Stimulated activated CD4-positive, alpha-beta T cell treated with anti-CD3 and anti-CD28 coated beads, Interleukin-12 subunit alpha, Interleukin-12 subunit beta, amount 100 ng/mL, for 24 hours (primary cell): ENCODE data around the gene PTPRT.

Experiments used
- DNase-seq, 2 experiments: peaks; one replicate each; pipeline ENCODE4 v3.0.0-alpha.2; 2020; ENCODE audit warnings: low read depth in 2 of 2

The PTPRT gene

GRCh38 chr20:42125426-42125825, 1064.3 kb downstream of the PTPRT start:
- no peak for DNase-seq

- no peak for DNase-seq
These were observed 1065.7 kb downstream of the PTPRT start for GRCh38 chr20:42123981-42124473.

GRCh38 chr20:42118409-42119125, 1071.1 kb downstream of the PTPRT start:
- no peak for DNase-seq

- no peak for DNase-seq
These were observed 1071.7 kb downstream of the PTPRT start for GRCh38 chr20:42118001-42118400.

DNA sequence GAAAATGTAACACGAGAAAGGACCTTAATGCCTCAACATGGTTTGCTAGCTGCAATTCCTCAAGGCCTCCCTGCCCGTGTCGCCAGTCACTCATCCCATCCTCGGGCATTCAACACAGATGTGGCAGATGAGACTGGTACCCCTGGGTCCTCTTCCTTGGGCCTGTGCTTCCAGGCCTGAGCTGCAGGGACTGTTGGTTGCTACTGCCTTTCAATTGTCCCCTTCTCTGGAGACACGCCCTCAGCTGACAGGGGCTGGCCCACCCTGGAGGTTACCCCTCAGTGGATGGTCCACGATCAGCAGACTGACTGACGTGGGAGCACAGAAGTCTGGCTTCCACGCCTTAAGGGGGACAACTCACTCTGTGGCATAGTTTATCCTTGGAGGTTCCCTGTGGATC, 1076.5 kb downstream of the PTPRT start:
- no peak for DNase-seq

GRCh38 chr20:42112161-42112560, 1077.5 kb downstream of the PTPRT start:
- DNase-seq, result no peak

GRCh38 chr20:42111349-42111748, 1078.4 kb downstream of the PTPRT start:
- no peak for DNase-seq

DNA sequence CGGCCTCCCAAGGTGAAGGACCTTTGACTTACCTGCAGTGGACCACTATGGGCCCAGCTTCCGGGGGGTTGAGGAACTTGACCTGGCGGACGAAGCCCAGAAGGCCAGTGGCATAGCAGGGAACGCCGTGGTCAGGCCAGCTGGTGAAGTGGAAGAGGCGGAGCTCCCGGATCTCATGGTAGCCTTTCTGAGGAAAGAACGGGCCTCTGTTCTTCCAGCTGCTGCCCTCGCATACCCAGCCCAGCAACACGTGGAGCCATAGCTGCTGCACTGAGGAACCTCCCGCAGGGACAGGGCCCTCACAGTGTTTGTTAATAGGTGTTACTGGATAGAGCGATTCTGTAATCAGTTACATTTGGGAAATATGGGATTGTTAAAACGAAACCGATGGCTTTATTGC, 1079.4 kb downstream of the PTPRT start:
- no peak for DNase-seq

GRCh38 chr20:42102000-42102399, 1087.7 kb downstream of the PTPRT start:
- no peak for DNase-seq

DNA sequence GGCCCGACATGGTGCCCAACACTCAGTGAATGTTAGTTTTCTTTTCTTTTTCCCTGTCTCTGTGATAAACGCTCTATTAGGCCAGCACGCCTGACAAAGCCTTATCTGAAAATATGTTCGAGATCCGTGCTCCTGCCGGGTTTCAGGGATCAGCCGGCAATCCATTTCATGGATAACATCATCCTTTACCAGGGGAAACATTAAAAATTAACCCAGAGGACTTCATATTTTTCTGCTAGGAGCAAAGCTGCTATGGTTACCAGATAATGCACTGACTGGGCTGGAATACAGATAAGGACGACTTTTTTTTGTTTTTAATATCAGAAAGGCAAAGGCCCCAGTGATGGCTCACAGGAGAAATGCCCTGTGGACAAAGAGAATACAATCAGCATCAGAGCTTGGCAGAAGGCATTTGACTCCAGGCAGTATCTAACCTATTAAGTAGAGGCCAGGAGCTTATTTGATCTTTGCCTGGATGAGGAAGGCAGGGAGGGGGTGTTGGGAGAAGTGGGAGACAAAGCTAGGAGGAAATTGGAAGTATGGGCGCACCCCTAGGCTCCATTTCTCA, 1089.5 kb downstream of the PTPRT start:
- DNase-seq, result no peak

- DNase-seq, result no peak
These were observed 1090.6 kb downstream of the PTPRT start for GRCh38 chr20:42099101-42099500.

GRCh38 chr20:42098418-42098817, 1091.3 kb downstream of the PTPRT start:
- no peak for DNase-seq

GRCh38 chr20:42097741-42098140, 1092.0 kb downstream of the PTPRT start:
- DNase-seq, result no peak

- DNase-seq, result no peak
These were observed 1094.5 kb downstream of the PTPRT start for GRCh38 chr20:42095221-42095620.

GRCh38 chr20:42093542-42094440, 1095.9 kb downstream of the PTPRT start:
- DNase-seq, result no peak

DNA sequence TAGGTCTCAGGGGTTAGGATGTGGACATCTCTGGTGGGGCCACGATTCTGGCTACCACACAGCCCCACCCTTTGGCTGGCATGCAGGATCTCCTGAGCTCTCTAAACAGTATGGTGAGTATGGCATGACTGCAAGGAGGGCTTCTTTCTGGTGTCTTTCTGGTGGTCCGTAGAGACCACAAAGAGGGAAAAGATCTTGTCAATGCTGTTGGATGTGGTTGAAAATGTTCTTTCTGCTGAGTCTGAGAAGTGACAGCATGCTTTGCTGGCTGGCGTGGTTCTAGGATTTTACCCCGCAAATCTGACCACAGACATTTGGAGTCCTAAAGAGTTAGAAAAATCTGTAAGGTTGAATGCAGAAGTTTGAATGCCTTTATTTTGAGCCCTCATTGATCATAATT, 1096.7 kb downstream of the PTPRT start:
- DNase-seq, result no peak

- DNase-seq, result no peak
These were observed 1104.3 kb downstream of the PTPRT start for GRCh38 chr20:42085366-42085765.

GRCh38 chr20:42083280-42083679, 1106.4 kb downstream of the PTPRT start:
- no peak for DNase-seq

- DNase-seq, result no peak
These were observed 1107.1 kb downstream of the PTPRT start for GRCh38 chr20:42082611-42083010.

DNA sequence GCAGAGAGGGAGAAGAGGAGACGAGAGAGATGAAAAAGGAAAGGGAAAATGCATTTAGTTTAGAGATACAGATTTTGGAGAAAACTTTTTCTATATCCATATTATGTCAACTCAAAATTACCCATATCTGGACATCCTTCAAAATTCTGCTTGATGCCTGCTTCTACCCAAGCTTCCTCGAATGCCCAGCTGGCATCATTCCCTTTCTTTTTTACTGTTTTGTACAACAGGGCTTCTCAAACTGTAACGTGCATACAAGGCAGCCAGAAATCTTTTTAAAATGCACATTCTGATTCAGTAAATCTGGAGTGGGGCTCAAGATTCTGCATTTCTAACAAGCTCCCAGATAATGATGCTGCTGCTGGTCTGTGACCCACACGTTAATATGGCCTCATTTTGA, 1108.8 kb downstream of the PTPRT start:
- no peak for DNase-seq

DNA sequence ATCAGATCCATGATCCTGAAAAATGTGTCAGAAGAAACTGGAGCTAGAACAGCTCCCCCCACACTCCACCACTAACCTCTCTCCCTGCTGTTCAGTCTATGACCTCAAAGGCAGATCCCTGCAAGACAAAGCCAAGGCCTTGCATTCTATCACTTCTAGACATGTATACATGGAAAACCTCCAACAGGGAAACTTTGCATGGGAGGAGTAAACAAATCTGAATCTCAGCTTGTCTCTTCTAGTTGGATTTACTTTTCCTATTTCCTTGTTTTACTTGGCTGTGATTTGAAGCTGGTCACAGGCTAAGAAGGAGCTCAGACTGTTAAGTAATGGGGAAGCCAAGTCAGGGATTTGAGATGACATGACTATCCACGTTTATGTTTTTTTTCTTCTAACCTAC, 1114.8 kb downstream of the PTPRT start:
- DNase-seq, result no peak

- DNase-seq, result no peak
These were observed 1122.1 kb downstream of the PTPRT start for GRCh38 chr20:42067596-42067995.

DNA sequence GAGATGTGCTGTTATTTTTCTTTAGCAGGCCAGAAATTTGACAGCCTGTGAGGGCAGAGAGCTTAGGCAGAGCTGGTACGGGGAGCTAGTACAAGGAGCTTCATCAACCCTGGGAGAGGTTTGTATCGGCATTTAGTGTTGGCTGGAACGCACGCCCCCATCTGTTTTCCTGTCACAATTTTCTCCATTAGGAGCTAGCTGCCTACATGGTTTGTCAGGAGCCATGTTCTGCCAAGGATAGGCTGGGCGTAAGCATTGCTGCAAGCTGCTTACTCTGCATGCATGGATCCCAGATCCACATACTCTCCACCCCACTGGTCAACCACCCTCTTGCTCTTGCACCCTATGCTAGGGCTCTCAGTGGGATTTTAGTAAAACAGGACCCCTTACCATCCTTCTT, 1122.5 kb downstream of the PTPRT start:
- DNase-seq, result no peak
